HG03060 (cell line): ENCODE measurements around the gene FAM110D.

Experiments used
- ATAC-seq: cut with Tn5 transposase; IDR thresholded peaks from one replicate; pipeline ENCODE4 v1.9.1; 2021; ENCODE audit warnings: low read depth, moderate number of reproducible peaks; ENCODE audit not compliant: unreplicated experiment

FAM110D gene

GRCh38 chr1:26181586-26182382 is 22.9 kb downstream of the FAM110D start:
- ATAC-seq = no peak

DNA sequence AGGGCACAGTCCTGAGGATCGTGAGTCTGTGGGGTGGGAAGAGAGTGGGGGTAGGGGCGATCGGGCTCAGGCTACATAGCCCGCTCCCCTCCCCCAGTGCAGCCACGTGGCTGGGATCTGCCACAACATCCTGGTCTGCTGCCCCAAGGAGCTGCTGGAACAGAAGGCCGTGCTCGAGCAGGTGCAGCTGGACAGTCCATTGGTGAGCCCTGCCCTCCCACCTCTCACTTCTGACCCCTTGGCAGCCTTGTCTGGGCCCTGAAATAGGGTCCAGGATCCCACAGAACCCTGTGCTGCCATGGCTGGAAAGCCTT is 23.5 kb downstream of the FAM110D start:
- no peak for ATAC-seq

GRCh38 chr1:26184086-26184485 is 25.2 kb downstream of the FAM110D start:
- no peak for ATAC-seq

DNA sequence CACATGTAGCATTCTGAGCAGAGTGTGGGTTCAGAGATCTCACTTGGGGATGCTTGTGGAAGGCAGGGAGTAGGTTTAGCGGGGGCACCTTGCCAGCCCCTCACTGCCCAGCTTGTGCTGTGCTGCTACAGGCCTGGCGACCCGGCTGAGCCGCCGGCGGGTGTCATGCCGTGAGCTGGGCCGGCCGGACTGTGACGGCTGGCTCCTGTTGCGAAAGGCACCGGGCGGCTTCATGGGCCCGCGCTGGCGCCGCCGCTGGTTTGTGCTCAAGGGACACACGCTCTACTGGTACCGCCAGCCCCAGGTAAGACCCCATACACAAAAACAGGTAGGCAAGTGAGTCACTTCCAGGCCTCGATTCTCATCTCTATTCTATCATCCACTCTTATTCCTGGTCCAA is 26.0 kb downstream of the FAM110D start:
- ATAC-seq = no peak

- no peak for ATAC-seq
These were observed 29.0 kb downstream of the FAM110D start for GRCh38 chr1:26187882-26188281.

GRCh38 chr1:26188477-26188876 is 29.6 kb downstream of the FAM110D start:
- ATAC-seq = no peak

DNA sequence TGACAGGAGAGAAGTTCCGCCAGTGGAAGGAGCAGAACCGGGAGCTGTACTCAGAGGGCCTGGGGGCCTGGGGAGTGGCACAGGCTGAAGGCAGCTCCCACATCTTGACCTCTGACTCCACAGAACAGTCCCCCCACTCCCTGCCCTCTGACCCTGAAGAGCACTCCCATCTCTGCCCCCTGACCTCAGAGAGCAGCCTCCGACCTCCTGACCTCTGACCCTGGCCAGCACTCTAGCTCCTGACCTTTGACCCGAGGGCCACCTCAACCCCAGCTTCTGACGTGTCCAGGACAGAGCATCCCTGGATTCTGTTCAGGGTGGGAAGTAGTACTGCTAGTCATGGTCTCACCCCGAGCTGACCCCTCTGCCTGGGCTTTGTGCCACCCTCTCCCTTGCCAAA is 30.5 kb downstream of the FAM110D start:
- ATAC-seq = no peak

- no peak for ATAC-seq
These were observed 30.9 kb downstream of the FAM110D start for GRCh38 chr1:26189751-26190275.

DNA sequence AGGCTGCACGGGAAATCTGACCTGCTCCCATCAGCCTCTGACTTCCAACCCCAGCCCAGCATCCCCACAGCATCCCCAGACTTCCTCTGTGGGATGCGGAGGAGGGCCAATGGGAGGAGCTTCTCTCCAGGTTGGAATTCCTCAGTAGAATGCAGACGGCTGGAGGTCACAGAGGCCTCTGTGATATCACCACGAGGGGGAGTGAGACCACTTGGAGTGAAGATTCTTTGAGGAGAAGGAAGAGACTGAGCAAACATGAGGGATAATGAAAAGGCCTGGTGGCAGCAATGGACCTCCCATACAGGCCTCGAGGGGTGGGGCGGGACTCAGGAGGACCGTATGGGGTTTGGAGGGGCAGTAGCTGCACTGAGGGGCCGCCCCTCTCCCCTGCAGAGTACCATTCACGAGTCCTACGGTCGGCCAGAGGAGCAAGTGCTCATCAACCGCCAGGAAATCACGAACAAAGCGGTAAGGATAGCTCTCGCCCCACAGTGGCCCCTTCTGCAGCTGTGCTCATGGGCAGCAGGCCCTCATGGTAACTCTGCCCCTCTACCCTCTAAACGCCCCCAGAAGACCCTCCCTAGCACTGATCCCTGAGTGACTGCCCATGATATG is 31.6 kb downstream of the FAM110D start, which contains the start of gene CATSPER4:
TSS of gene CATSPER4 (plus strand) at position 230 of the 615 bp plus-strand sequence. CDS start at position 256, 26 bp downstream.
- no peak for ATAC-seq

- ATAC-seq = no peak
These were observed 32.9 kb downstream of the FAM110D start for GRCh38 chr1:26191739-26192138.

DNA sequence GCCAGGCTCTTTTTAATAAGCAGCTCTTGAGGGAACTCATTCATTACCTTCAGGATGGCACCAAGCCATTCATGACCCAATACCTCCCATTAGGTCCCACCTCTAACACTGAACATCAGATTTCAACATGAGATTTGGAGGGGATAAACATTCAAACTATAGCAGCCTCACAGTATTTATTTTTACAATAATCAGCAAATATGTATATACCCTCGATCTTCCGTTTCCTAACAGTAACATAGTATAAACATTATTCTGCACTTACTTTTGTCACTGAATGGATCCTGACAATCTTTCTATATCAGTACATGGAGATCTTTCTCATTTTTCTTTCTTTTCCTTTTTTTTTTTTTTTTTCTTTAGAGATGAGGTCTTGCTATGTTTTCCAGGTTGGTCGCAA is 36.9 kb downstream of the FAM110D start:
- no peak for ATAC-seq

DNA sequence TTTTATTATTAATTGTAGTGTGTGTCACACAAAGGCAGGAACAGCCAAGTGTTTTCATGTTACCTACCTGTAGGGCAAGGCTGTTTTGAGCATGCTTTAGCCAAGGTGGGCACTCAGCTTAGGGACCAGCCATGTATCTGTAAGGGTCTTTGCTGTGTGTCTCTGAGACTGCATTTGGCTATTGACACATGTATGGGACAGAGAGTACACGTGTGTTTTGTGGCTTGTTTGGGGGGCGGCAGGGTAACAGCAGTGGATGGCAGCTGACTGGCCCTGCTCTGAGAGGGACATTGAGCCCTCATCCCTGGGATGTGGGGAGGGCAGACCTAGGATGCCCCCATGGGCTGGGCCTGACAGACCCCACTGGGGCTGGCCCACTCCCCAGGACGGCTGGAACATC is 38.4 kb downstream of the FAM110D start:
- no peak for ATAC-seq

DNA sequence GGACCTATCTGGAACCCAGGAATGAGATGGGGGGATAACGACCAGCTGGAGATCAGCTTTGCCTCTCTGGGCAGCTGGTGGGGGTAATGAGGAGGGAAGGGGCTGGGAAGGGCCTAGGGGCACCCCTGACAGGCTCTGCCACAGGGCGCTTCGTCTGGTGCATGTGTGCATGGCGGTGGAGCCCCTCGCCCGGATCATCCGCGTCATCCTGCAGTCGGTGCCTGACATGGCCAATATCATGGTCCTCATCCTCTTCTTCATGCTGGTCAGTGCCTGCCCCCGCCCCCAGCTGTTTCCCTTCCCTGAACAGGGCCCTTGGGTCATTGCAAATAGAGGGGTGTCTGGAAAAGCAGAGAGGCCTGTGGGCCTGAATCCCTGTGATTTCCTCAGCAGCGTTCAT is 38.9 kb downstream of the FAM110D start:
- no peak for ATAC-seq

DNA sequence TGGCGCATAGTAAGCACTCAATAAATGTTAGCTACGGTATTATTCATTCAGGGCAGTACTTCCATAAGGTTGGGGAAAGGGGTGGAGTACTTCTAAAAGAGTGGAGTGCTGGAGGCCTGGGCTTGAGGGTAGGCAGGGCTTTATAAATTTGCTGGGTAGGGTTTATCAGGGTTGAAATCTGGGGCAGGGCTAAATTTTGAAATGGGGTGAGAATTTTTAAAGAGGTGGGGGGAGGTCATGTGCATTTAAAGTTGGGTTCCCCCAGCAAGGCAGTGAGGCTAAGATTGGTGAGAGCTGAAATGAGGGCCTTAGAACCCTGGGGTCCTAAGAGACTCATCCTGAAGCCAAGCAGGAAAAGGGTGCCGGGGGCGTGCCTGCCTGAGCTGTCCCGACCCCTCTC is 41.5 kb downstream of the FAM110D start:
- ATAC-seq = no peak

- no peak for ATAC-seq
These were observed 44.9 kb downstream of the FAM110D start for GRCh38 chr1:26203642-26204318.

GRCh38 chr1:26210147-26210870 is 51.4 kb downstream of the FAM110D start:
- no peak for ATAC-seq

DNA sequence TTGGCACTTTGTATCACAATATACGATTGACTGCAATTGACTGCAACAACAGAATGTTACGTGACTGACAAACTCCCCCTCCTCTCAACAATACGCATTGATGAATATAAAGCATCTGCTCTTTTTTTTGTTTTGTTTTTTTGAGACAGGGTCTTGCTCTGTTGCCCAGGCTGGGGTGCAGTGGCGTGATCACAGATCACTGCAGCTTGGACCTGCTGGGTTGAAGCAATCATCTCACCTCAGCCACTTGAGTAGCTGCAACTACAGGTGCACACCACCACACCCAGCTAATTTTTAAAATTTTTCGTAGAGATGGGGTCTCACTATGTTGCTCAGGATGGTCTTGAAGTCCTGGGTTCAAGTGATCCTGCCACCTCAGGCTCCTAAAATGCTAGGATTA is 53.8 kb downstream of the FAM110D start:
- no peak for ATAC-seq

- ATAC-seq = no peak
These were observed 54.5 kb downstream of the FAM110D start for GRCh38 chr1:26213335-26213905.
